Measurements from ENCODE around the gene MOCS1.

The MOCS1 gene

GRCh38 chr6:39917981-39918380 lies 16.3 kb downstream of the MOCS1 start:
- no peaks in the 10 kb centered on the region for H3K9me3 ChIP-seq (ENCODE audit: insufficient read depth, low read depth, low read length)
- H3K14ac ChIP-seq (ENCODE audit: low read length) = no peak overlapping the region
- no peak overlapping the region for H4K91ac ChIP-seq (ENCODE audit: low read depth, low read length)
- no peak for DNase-seq
- H3K18ac ChIP-seq (ENCODE audit: low read length) = no peak overlapping the region
- H3K9ac ChIP-seq (ENCODE audit: low read length) = no peak overlapping the region
- H2BK120ac ChIP-seq (ENCODE audit: insufficient read depth, low read length, poor library complexity) = no peak overlapping the region
- H2AK5ac ChIP-seq (ENCODE audit: low read length) = no peak overlapping the region
- no peaks in the 10 kb centered on the region for H3K79me1 ChIP-seq (ENCODE audit: low read length)
- no peak overlapping the region for H3K23ac ChIP-seq (ENCODE audit: low read length)
- H2AFZ ChIP-seq (ENCODE audit: insufficient read depth, low read length, poor library complexity) = no peak overlapping the region
- no peak overlapping the region for H3K4me2 ChIP-seq (ENCODE audit: low read length)
- H3K79me2 ChIP-seq (ENCODE audit: control insufficient read depth, insufficient read depth, low read length, poor library complexity) = no peaks in the 10 kb centered on the region
- no peak overlapping the region for H2BK12ac ChIP-seq (ENCODE audit: low read length)
- H3K4me1 ChIP-seq (ENCODE audit: control insufficient read depth in 1 of 2, insufficient read depth in 2 of 2, low read length in 2 of 2) = peaks cover 2 to 4% of the 10 kb centered on the region in 2 experiments
- no peak overlapping the region for H4K8ac ChIP-seq (ENCODE audit: low read depth, low read length)
- H4K12ac ChIP-seq (ENCODE audit: low read depth, low read length) = no peak overlapping the region
- no CpG with 5 or more reads among the region's 3 CpGs for WGBS (ENCODE audit: extremely low coverage, insufficient coverage, insufficient read length)
- H2BK5ac ChIP-seq (ENCODE audit: low read depth, low read length, poor library complexity) = no peak overlapping the region
- peaks cover 0 to 2% of the 10 kb centered on the region in 2 experiments for H3K36me3 ChIP-seq (ENCODE audit: control insufficient read depth in 1 of 2, insufficient read depth in 2 of 2, low read length in 2 of 2)
- H3K4me3 ChIP-seq (ENCODE audit: low read depth, low read length) = no peak overlapping the region
- H3K27me3 ChIP-seq (ENCODE audit: insufficient read depth, low read length) = no peaks in the 10 kb centered on the region
- no peak overlapping the region for H3K27ac ChIP-seq (ENCODE audit: low read depth, low read length)
- H3K4ac ChIP-seq (ENCODE audit: low read depth, low read length) = no peak overlapping the region

GRCh38 chr6:39917329-39917728 lies 16.9 kb downstream of the MOCS1 start:
- WGBS (ENCODE audit: extremely low coverage, insufficient coverage, insufficient read length) = no CpG with 5 or more reads among the region's 4 CpGs
- Histone ChIP-seq H3K27ac (ENCODE audit: low read depth, low read length) (no peak overlapping the region), H3K14ac (ENCODE audit: low read length) (no peak overlapping the region), H4K8ac (ENCODE audit: low read depth, low read length) (no peak overlapping the region), H3K4ac (ENCODE audit: low read depth, low read length) (no peak overlapping the region), H4K91ac (ENCODE audit: low read depth, low read length) (no peak overlapping the region), H2BK12ac (ENCODE audit: low read length) (no peak overlapping the region), H4K12ac (ENCODE audit: low read depth, low read length) (no peak overlapping the region), H3K27me3 (ENCODE audit: insufficient read depth, low read length) (no peaks in the 10 kb centered on the region), H2BK5ac (ENCODE audit: low read depth, low read length, poor library complexity) (no peak overlapping the region), H3K36me3 (ENCODE audit: control insufficient read depth in 1 of 2, insufficient read depth in 2 of 2, low read length in 2 of 2) (peaks cover 0 to 2% of the 10 kb centered on the region in 2 experiments), H3K4me3 (ENCODE audit: low read depth, low read length) (no peak overlapping the region), H2AK5ac (ENCODE audit: low read length) (no peak overlapping the region), H3K18ac (ENCODE audit: low read length) (no peak overlapping the region), H3K9me3 (ENCODE audit: insufficient read depth, low read depth, low read length) (no peaks in the 10 kb centered on the region), H3K4me1 (ENCODE audit: control insufficient read depth in 1 of 2, insufficient read depth in 2 of 2, low read length in 2 of 2) (peaks cover 2 to 4% of the 10 kb centered on the region in 2 experiments), H2AFZ (ENCODE audit: insufficient read depth, low read length, poor library complexity) (no peak overlapping the region), H3K79me2 (ENCODE audit: control insufficient read depth, insufficient read depth, low read length, poor library complexity) (no peaks in the 10 kb centered on the region), H3K23ac (ENCODE audit: low read length) (no peak overlapping the region), H2BK120ac (ENCODE audit: insufficient read depth, low read length, poor library complexity) (no peak overlapping the region), H3K9ac (ENCODE audit: low read length) (no peak overlapping the region), H3K4me2 (ENCODE audit: low read length) (no peak overlapping the region), H3K79me1 (ENCODE audit: low read length) (no peaks in the 10 kb centered on the region)
- no peak for DNase-seq

GRCh38 chr6:39915866-39916265 lies 18.4 kb downstream of the MOCS1 start:
- H4K12ac ChIP-seq (ENCODE audit: low read depth, low read length) = no peak overlapping the region
- H3K27ac ChIP-seq (ENCODE audit: low read depth, low read length) = no peak overlapping the region
- H3K14ac ChIP-seq (ENCODE audit: low read length) = no peak overlapping the region
- no peak overlapping the region for H2BK12ac ChIP-seq (ENCODE audit: low read length)
- no peaks in the 10 kb centered on the region for H3K36me3 ChIP-seq (ENCODE audit: control insufficient read depth in 1 of 2, insufficient read depth in 2 of 2, low read length in 2 of 2)
- H3K23ac ChIP-seq (ENCODE audit: low read length) = no peak overlapping the region
- H2BK120ac ChIP-seq (ENCODE audit: insufficient read depth, low read length, poor library complexity) = no peak overlapping the region
- H3K18ac ChIP-seq (ENCODE audit: low read length) = no peak overlapping the region
- H3K4me3 ChIP-seq (ENCODE audit: low read depth, low read length) = peak overlapping the region; percentile 43
- H3K4me1 ChIP-seq (ENCODE audit: control insufficient read depth in 1 of 2, insufficient read depth in 2 of 2, low read length in 2 of 2) = peaks cover 2 to 4% of the 10 kb centered on the region in 2 experiments
- no CpG with 5 or more reads among the region's 5 CpGs for WGBS (ENCODE audit: extremely low coverage, insufficient coverage, insufficient read length)
- H3K9me3 ChIP-seq (ENCODE audit: insufficient read depth, low read depth, low read length) = no peaks in the 10 kb centered on the region
- no peaks in the 10 kb centered on the region for H3K79me2 ChIP-seq (ENCODE audit: control insufficient read depth, insufficient read depth, low read length, poor library complexity)
- H3K79me1 ChIP-seq (ENCODE audit: low read length) = no peaks in the 10 kb centered on the region
- H3K9ac ChIP-seq (ENCODE audit: low read length) = no peak overlapping the region
- DNase-seq = no peak
- no peak overlapping the region for H2AK5ac ChIP-seq (ENCODE audit: low read length)
- no peak overlapping the region for H3K4me2 ChIP-seq (ENCODE audit: low read length)
- H4K91ac ChIP-seq (ENCODE audit: low read depth, low read length) = no peak overlapping the region
- H2AFZ ChIP-seq (ENCODE audit: insufficient read depth, low read length, poor library complexity) = no peak overlapping the region
- H2BK5ac ChIP-seq (ENCODE audit: low read depth, low read length, poor library complexity) = no peak overlapping the region
- H3K4ac ChIP-seq (ENCODE audit: low read depth, low read length) = no peak overlapping the region
- no peaks in the 10 kb centered on the region for H3K27me3 ChIP-seq (ENCODE audit: insufficient read depth, low read length)
- H4K8ac ChIP-seq (ENCODE audit: low read depth, low read length) = no peak overlapping the region

- DNase-seq = no peak
- peaks cover 2 to 4% of the 10 kb centered on the region in 2 experiments for H3K4me1 ChIP-seq (ENCODE audit: control insufficient read depth in 1 of 2, insufficient read depth in 2 of 2, low read length in 2 of 2)
- H3K36me3 ChIP-seq (ENCODE audit: control insufficient read depth in 1 of 2, insufficient read depth in 2 of 2, low read length in 2 of 2) = no peaks in the 10 kb centered on the region
- H4K91ac ChIP-seq (ENCODE audit: low read depth, low read length) = no peak overlapping the region
- no peak overlapping the region for H4K8ac ChIP-seq (ENCODE audit: low read depth, low read length)
- no peak overlapping the region for H3K14ac ChIP-seq (ENCODE audit: low read length)
- no peak overlapping the region for H3K23ac ChIP-seq (ENCODE audit: low read length)
- H3K4ac ChIP-seq (ENCODE audit: low read depth, low read length) = no peak overlapping the region
- no peaks in the 10 kb centered on the region for H3K79me1 ChIP-seq (ENCODE audit: low read length)
- H3K4me2 ChIP-seq (ENCODE audit: low read length) = no peak overlapping the region
- H2BK120ac ChIP-seq (ENCODE audit: insufficient read depth, low read length, poor library complexity) = no peak overlapping the region
- WGBS (ENCODE audit: extremely low coverage, insufficient coverage, insufficient read length) = no CpG with 5 or more reads among the region's 3 CpGs
- no peak overlapping the region for H4K12ac ChIP-seq (ENCODE audit: low read depth, low read length)
- H2BK5ac ChIP-seq (ENCODE audit: low read depth, low read length, poor library complexity) = no peak overlapping the region
- H3K9ac ChIP-seq (ENCODE audit: low read length) = no peak overlapping the region
- H3K27ac ChIP-seq (ENCODE audit: low read depth, low read length) = no peak overlapping the region
- H2AK5ac ChIP-seq (ENCODE audit: low read length) = no peak overlapping the region
- H3K79me2 ChIP-seq (ENCODE audit: control insufficient read depth, insufficient read depth, low read length, poor library complexity) = no peaks in the 10 kb centered on the region
- H3K9me3 ChIP-seq (ENCODE audit: insufficient read depth, low read depth, low read length) = no peaks in the 10 kb centered on the region
- no peak overlapping the region for H2AFZ ChIP-seq (ENCODE audit: insufficient read depth, low read length, poor library complexity)
- H3K27me3 ChIP-seq (ENCODE audit: insufficient read depth, low read length) = no peaks in the 10 kb centered on the region
- H3K18ac ChIP-seq (ENCODE audit: low read length) = no peak overlapping the region
- H2BK12ac ChIP-seq (ENCODE audit: low read length) = no peak overlapping the region
- H3K4me3 ChIP-seq (ENCODE audit: low read depth, low read length) = no peak overlapping the region
Measured at GRCh38 chr6:39914239-39914638, 20.0 kb downstream of the MOCS1 start.

All from trophoblast cell (in vitro differentiated cells and primary cell).